Breast epithelium (tissue), 4 donors: Measurements from ENCODE around the gene DHCR24. TPM values are rescaled to one million over a fixed set of nuclear protein-coding genes. Genes with fewer than 3 reads are reported as not detected.
A peak's percentile ranks its signal among the peaks of the same experiment; 100 is the strongest.

Experiments
- DNase-seq, 2 donors: peaks; one replicate each; pipeline ENCODE4 v3.0.0-alpha.2; 2019; ENCODE audit warnings: low spot score in 2 of 2
- H3K27ac ChIP-seq, 2 donors: fragments of 200-600 bp; sonication (generic) in 1 of 2; one replicate each; pipeline ENCODE4 v1.5.1; 2016 to 2019; ENCODE audit warnings: mild to moderate bottlenecking in 1 of 2
- H3K27me3 ChIP-seq, 2 donors: fragments of 200-600 bp; sonication (generic) in 1 of 2; one replicate each; pipeline versions ENCODE4 v1.5.1 to v1.6.0; 2017 to 2019; ENCODE audit warnings: control low read depth in 1 of 2, mild to moderate bottlenecking in 1 of 2
- H3K36me3 ChIP-seq: fragments of 200-600 bp; one replicate; pipeline ENCODE4 v1.5.1; 2019
- H3K4me1 ChIP-seq, 2 donors: fragments of 200-600 bp; sonication (generic); one replicate each; pipeline ENCODE4 v1.5.1; 2016 to 2019; ENCODE audit warnings: control low read depth in 1 of 2
- H3K4me3 ChIP-seq, 3 donors: fragments of 200-600 bp; sonication (generic); 1 replicate in 2 of 3; 2 replicates in 1 of 3; pipeline ENCODE4 v1.5.1; 2016 to 2019; ENCODE audit warnings: mild to moderate bottlenecking in 3 of 3, moderate library complexity in 2 of 3
- H3K9me3 ChIP-seq, 2 donors: fragments of 200-600 bp; sonication (generic) in 1 of 2; one replicate each; pipeline ENCODE4 v1.5.1; 2016 to 2019; ENCODE audit warnings: control low read depth in 1 of 2
- POLR2A ChIP-seq: fragments of 450-650 bp; IDR thresholded peaks from one replicate; pipeline ENCODE4 v1.6.1; 2016; ENCODE audit warnings: antibody characterized with exemption, mild to moderate bottlenecking, moderate library complexity
- POLR2AphosphoS5 ChIP-seq, 3 donors: sonication (generic); formaldehyde crosslinking; IDR thresholded peaks; one replicate each; pipeline ENCODE4 v1.6.1; 2017; ENCODE audit warnings: antibody characterized with exemption in 3 of 3
- intact Hi-C: fragments of 100-400 bp; cut with DNase I; formaldehyde crosslinking; loops from one replicate; pipeline ENCODE4 v1.15.1; 2023; ENCODE audit warnings: low total_unique reads
- total RNA-seq, 3 donors: library from RNA; depleted of rRNA; stranded (reverse); fragments of >200 nt; gene quantifications; one replicate each; pipeline ENCODE4 v1.1.0, GENCODE V29; 2016
- TF ChIP-seq, protein P1 (sequence below), 3 donors: fragments of 450-650 bp; IDR thresholded peaks; one replicate each; pipeline ENCODE4 v1.5.1; 2016 to 2017; ENCODE audit warnings: antibody characterized with exemption in 3 of 3, mild to moderate bottlenecking in 3 of 3, moderate library complexity in 3 of 3

DHCR24 gene
- total RNA-seq, 3 donors from 2014 or later = 149 to 230 (median 157) TPM

DNA sequence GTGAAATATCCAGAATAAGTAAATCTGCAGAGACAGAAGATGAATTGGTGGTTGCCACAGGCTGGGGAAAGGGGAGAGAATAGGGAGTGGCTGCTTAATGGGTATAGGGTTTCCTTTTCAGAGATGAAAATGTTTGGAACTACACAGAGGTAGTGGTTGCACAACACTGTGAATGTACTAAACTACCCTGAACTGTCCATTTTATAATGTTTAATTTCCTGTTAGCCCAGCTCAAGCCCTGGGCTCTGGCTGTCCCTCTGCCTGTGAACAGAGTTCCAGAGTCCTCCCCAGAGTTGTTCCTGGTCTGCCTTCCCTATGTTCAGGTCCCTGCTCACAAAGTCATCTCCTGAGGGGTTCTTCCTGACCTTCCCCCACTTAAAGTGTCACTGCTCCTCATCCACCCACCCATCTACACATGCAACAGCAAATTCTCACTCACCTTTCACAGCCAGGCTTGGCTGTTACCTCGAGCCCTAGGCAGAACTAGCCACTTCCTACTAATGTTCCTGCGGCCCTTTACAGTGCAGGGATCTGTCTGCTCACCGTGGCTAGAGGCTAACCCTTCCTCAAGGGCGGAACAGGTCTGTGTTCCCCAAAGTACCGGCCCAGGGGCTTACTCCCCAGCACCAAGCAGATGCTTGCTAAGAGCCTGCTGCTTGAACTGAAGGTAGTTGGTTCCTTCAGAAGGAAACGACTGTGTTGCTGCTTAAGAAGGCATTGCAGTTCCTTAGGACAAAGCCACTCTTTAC lies 22.4 kb downstream of the DHCR24 start:
- DNase-seq = no peak
- Histone ChIP-seq H3K27me3 (no peaks in the 10 kb centered on the region), H3K9me3 (no peaks in the 10 kb centered on the region), H3K27ac (peak overlapping the region; percentile 40 to 49), H3K36me3 (no peaks in the 10 kb centered on the region), H3K4me1 (no peaks in the 10 kb centered on the region), H3K4me3 (no peak overlapping the region)
- intact Hi-C loops = no loop called here
- no peak for TF ChIP-seq POLR2AphosphoS5 (IDR thresholded peaks at IDR 0.05)
- TF ChIP-seq, protein P1, sequence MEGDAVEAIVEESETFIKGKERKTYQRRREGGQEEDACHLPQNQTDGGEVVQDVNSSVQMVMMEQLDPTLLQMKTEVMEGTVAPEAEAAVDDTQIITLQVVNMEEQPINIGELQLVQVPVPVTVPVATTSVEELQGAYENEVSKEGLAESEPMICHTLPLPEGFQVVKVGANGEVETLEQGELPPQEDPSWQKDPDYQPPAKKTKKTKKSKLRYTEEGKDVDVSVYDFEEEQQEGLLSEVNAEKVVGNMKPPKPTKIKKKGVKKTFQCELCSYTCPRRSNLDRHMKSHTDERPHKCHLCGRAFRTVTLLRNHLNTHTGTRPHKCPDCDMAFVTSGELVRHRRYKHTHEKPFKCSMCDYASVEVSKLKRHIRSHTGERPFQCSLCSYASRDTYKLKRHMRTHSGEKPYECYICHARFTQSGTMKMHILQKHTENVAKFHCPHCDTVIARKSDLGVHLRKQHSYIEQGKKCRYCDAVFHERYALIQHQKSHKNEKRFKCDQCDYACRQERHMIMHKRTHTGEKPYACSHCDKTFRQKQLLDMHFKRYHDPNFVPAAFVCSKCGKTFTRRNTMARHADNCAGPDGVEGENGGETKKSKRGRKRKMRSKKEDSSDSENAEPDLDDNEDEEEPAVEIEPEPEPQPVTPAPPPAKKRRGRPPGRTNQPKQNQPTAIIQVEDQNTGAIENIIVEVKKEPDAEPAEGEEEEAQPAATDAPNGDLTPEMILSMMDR (IDR thresholded peaks at IDR 0.05) = no peak
- no peak for TF ChIP-seq POLR2A

DNA sequence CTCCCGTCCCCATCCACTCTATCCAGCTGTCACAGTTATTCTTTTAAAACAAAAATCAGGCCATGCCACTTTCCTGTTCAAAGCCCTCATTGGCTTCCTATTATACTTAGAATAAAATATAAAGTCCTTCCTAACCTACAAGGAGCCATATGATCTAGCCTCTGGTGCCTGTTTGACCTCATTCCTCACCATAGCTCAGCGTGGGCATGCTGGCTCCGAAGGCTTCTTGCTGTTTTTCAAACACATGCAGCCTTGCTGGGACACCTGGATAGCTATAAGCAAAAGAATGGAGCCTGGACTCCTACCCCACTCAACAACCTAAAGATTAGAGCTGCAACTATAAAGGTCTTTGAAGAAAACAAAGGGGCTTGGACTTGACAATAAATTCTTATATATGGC lies 23.7 kb downstream of the DHCR24 start:
- no peak overlapping the region for H3K27ac ChIP-seq
- H3K4me3 ChIP-seq = no peak overlapping the region
- no peaks in the 10 kb centered on the region for H3K27me3 ChIP-seq
- DNase-seq = no peak
- no peaks in the 10 kb centered on the region for H3K9me3 ChIP-seq
- no peak for TF ChIP-seq POLR2AphosphoS5 (IDR thresholded peaks at IDR 0.05)
- intact Hi-C loops = no loop called here
- no peaks in the 10 kb centered on the region for H3K4me1 ChIP-seq
- no peaks in the 10 kb centered on the region for H3K36me3 ChIP-seq

DNA sequence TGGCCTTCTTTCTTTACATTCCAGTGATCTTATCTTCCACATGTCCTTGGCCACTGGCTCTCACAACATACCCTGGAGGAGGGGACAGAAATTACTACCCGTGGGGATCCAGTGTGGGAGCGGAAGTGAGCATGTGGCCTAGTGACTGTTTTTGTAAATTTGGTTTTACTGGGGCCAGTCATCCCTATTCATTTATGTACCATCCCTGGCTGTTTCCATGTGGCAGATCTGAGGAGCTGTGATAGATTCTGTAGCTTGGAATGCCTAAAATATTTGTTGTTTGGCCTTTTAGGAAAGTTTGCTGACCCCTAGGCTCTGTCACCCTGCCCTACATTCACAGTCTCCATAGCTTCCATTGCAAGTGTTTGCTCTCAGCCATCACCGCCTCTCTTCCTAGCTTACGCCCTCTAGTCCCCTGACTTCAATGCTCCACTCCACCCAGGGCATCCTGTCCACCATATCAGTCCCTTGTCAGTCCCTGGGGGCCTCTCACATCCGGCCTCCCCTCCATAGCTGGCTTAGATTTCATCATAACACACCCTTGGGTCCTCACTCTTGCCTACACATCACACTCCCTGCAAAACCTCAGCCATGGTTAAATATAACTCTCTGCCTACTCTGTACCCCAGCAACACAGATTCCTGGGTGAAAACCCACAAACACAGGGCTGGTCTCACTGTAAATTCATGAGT lies 25.8 kb downstream of the DHCR24 start:
- intact Hi-C loops = no loop called here
- H3K36me3 ChIP-seq = no peaks in the 10 kb centered on the region
- TF ChIP-seq, protein P1 (IDR thresholded peaks at IDR 0.05) = peak in 1 of 3 donors; percentile 14
- TF ChIP-seq POLR2AphosphoS5 (IDR thresholded peaks at IDR 0.05) (no peak), POLR2A (no peak)

DNA sequence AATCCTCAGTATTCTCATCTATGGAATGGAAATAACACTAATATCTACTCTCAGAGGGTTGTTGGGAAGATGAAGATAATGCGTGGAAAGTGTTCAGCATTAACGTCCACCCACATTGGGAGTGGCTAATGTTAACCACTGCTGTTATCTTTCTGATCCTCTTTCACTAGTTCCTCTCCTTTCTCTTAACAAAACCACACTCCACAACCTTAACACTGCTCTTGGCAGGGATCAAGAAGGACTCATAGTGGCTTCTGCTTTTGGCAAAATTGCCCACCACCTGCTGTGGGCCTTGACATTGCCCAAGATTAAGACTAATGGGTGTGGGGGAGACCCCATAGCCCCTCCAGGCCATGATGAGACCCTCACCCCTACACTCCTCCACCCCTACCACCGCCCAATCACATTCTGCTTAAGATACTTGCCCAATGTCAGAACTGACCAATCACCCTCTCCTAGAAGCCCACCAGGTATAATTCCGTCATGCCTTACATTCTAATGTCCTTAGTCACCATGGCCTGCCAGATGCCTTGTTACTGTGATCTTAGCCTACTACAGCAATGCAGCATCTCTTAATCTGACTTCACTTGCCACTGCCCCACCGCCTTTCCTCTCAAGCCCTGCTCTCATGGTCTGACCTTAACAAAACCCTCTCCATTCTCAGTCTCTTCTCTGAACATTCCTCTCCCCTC lies 27.1 kb downstream of the DHCR24 start:
- intact Hi-C loops = no loop called here
- H3K27ac ChIP-seq = no peak overlapping the region
- TF ChIP-seq POLR2A = no peak
- TF ChIP-seq, protein P1 (IDR thresholded peaks at IDR 0.05) = no peak
- TF ChIP-seq POLR2AphosphoS5 (IDR thresholded peaks at IDR 0.05) = no peak
- no peaks in the 10 kb centered on the region for H3K36me3 ChIP-seq
- no peaks in the 10 kb centered on the region for H3K4me1 ChIP-seq
- no peaks in the 10 kb centered on the region for H3K9me3 ChIP-seq
- DNase-seq = no peak
- no peak overlapping the region for H3K4me3 ChIP-seq
- H3K27me3 ChIP-seq = no peaks in the 10 kb centered on the region

More for the DNA sequence above, 25.8 kb downstream of the DHCR24 start:
- H3K4me1 ChIP-seq = no peaks in the 10 kb centered on the region
- H3K27me3 ChIP-seq = no peaks in the 10 kb centered on the region
- no peak for DNase-seq
- no peak overlapping the region for H3K4me3 ChIP-seq
- H3K27ac ChIP-seq = peak overlapping the region in 1 of 2 donors; percentile 16
- no peaks in the 10 kb centered on the region for H3K9me3 ChIP-seq

DNA sequence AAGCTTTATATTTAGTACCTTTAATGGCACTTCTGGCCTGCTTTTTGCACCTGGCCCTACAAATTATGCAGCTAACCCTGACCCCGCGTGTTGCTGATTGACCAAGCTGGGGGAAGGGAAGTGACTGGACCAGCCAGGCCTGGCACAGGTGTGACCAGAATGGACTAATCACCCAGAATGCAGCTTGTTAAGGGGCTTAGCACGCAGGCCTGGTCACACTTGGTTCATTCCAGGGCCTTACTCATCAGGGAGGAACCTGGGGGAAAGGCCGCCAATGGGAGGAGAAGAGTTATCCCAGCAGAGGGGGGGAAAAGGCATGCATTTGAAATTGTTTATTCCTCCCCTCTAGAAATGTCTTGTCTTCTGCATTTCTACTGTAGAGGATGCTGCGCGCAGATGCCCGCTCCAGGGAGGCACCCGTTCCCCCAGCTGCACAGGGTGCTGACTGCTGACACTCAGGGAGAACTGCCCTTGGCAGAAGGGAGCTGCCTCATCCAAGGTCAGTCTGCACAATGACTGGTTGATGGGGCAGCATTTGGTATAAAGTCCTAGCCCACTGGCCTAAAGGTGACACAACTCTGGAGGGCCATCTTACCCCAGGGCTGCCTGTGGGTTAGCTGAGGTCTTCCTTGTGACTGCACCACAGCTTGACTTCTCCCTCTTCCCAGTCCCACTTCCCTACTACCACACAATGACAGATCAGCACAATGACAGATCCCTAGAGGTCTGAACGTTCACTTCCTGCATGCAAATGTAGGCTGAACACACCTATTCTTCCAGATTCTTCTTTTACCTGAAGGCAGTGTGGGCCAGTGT lies 29.0 kb downstream of the DHCR24 start:
- Histone ChIP-seq H3K36me3 (no peaks in the 10 kb centered on the region), H3K4me3 (no peak overlapping the region), H3K27me3 (no peaks in the 10 kb centered on the region), H3K27ac (no peak overlapping the region), H3K9me3 (no peaks in the 10 kb centered on the region), H3K4me1 (no peaks in the 10 kb centered on the region)
- intact Hi-C loops = no loop called here
- DNase-seq = no peak
- TF ChIP-seq POLR2A = no peak
- TF ChIP-seq, protein P1 (IDR thresholded peaks at IDR 0.05) = no peak
- TF ChIP-seq POLR2AphosphoS5 (IDR thresholded peaks at IDR 0.05) = no peak
